Neutrophil (primary cell): Measurements from ENCODE around the gene ERI2.

Source experiments
- H3K27ac ChIP-seq: fragments of 200-600 bp; sonication (generic); 2 replicates; pipeline ENCODE4 v1.5.1; 2016; ENCODE audit warnings: mild to moderate bottlenecking, moderate library complexity
- H3K27me3 ChIP-seq: fragments of 200-600 bp; sonication (generic); 2 replicates; pipeline ENCODE4 v1.6.0; 2016; ENCODE audit warnings: mild to moderate bottlenecking
- H3K36me3 ChIP-seq: fragments of 200-600 bp; sonication (generic); 2 replicates; pipeline ENCODE4 v1.5.1; 2017
- H3K4me1 ChIP-seq, 2 experiments: fragments of 200-600 bp in 1 of 2; sonication (generic) in 1 of 2; 1 replicate in 1 of 2; 2 replicates in 1 of 2; pipeline versions ENCODE4 v1.5.1 to v1.6.1; 2013 to 2016; ENCODE audit warnings: low read depth in 1 of 2, low read length in 1 of 2, mild to moderate bottlenecking in 1 of 2, moderate library complexity in 1 of 2; ENCODE audit not compliant: control insufficient read depth in 1 of 2, insufficient read depth in 1 of 2
- H3K4me3 ChIP-seq, 2 experiments: fragments of 200-600 bp in 1 of 2; sonication (generic) in 1 of 2; 1 replicate in 1 of 2; 2 replicates in 1 of 2; pipeline ENCODE4 v1.5.1; 2013 to 2016; ENCODE audit warnings: low read depth in 1 of 2, low read length in 1 of 2, mild to moderate bottlenecking in 1 of 2, moderate library complexity in 1 of 2
- H3K9me3 ChIP-seq: fragments of 200-600 bp; sonication (generic); 2 replicates; pipeline ENCODE4 v1.5.1; 2016
- TF ChIP-seq, protein P1 (sequence below): fragments of 200-600 bp; sonication (generic); IDR thresholded peaks from 2 replicates; pipeline ENCODE4 v1.5.1; 2016; ENCODE audit warnings: antibody characterized with exemption

ERI2 gene

DNA sequence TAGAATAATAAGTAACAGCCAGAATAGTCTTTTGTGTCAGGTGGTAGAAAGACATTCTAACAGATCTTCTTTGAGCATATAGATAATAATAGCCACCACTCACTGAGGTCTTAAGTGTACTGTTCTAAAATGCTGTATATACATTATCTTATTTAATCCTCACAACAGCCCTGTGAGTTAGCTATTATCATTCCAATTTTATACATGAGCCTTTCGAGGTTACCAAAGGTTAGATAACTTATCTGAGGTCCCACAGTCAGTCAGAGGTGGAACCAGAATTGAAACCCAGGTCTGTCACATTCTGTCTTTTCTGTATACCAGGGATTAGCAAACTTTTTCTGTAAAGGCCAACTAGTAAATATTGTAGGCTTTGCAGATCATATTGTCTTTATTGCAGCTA, 23.3 kb upstream of the ERI2 start:
- H3K27me3 ChIP-seq, result no peaks in the 10 kb centered on the region
- TF ChIP-seq, protein P1, sequence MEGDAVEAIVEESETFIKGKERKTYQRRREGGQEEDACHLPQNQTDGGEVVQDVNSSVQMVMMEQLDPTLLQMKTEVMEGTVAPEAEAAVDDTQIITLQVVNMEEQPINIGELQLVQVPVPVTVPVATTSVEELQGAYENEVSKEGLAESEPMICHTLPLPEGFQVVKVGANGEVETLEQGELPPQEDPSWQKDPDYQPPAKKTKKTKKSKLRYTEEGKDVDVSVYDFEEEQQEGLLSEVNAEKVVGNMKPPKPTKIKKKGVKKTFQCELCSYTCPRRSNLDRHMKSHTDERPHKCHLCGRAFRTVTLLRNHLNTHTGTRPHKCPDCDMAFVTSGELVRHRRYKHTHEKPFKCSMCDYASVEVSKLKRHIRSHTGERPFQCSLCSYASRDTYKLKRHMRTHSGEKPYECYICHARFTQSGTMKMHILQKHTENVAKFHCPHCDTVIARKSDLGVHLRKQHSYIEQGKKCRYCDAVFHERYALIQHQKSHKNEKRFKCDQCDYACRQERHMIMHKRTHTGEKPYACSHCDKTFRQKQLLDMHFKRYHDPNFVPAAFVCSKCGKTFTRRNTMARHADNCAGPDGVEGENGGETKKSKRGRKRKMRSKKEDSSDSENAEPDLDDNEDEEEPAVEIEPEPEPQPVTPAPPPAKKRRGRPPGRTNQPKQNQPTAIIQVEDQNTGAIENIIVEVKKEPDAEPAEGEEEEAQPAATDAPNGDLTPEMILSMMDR, result no peak
- H3K4me3 ChIP-seq, result no peak overlapping the region
- H3K9me3 ChIP-seq, result no peaks in the 10 kb centered on the region
- no peaks in the 10 kb centered on the region for H3K4me1 ChIP-seq
- no peak overlapping the region for H3K27ac ChIP-seq
- peaks cover 35% of the 10 kb centered on the region for H3K36me3 ChIP-seq

DNA sequence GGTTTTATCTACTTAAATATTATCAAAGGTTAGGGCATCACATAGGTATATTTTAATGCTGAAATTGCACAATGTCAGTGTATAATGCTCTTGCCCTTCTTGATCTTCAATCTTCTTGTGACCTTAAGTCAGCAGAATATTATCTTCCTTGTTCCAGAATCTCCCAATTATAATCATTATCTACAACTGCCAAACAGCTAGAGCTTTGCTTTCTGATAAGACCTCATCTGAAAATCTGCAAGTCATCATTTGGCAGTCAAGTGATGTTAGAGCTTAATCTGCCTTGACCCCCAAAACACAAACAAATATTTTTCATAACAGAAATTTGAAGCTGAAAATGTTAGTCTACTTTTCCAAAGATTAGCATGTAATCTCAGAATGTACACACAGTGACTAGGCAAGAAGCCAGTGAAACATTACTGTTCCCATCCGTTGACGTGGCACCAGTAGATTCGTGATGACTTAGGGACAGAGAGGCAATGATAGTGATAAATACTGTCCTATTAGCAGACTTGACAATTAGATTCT, 19.8 kb upstream of the ERI2 start:
- Histone ChIP-seq H3K4me3 (no peak overlapping the region), H3K27ac (no peak overlapping the region), H3K36me3 (peaks cover 32% of the 10 kb centered on the region), H3K4me1 (peaks cover 5 to 7% of the 10 kb centered on the region in 2 experiments), H3K27me3 (no peaks in the 10 kb centered on the region), H3K9me3 (no peaks in the 10 kb centered on the region)
- TF ChIP-seq, protein P1, result no peak

DNA sequence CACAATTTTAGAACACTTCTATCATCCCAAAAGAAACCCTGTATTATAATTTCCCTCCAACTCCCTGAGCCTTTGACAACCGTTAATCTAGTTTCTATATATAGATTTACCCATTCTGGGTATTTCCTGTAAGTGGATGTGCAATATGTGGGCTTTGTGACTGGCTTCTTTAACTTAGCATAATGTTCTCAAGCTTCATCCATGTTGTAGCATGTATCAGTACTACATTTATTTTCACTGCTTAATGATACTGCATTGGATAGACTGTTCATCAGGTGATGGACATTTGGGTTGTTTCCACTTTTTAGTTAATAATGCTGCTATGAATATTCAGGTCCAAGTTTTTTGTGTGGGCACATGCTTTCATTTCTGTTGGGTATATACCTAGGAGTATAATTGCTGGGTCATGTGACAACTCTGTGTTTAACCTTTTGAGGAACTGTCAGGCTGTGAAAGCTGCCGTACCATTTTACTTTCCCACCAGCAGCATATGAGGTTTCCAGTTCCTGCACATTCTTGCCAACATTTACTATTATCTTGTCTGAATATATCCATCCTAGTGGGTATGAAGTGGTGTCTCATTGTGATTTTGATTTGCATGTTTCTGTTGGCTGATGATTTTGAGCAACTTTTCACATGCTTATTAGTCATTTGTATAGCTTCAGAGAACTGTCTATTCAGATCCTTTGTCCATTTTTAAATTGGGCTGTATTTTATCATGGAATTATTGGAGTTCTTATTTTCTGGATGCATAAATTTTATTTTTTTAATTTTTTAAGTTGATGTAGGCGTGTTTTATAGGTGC, 16.5 kb upstream of the ERI2 start:
- TF ChIP-seq, protein P1, result no peak
- Histone ChIP-seq H3K4me3 (no peak overlapping the region), H3K27me3 (no peaks in the 10 kb centered on the region), H3K4me1 (peaks cover 9 to 13% of the 10 kb centered on the region in 2 experiments), H3K36me3 (peaks cover 22% of the 10 kb centered on the region), H3K9me3 (no peaks in the 10 kb centered on the region), H3K27ac (no peak overlapping the region)

DNA sequence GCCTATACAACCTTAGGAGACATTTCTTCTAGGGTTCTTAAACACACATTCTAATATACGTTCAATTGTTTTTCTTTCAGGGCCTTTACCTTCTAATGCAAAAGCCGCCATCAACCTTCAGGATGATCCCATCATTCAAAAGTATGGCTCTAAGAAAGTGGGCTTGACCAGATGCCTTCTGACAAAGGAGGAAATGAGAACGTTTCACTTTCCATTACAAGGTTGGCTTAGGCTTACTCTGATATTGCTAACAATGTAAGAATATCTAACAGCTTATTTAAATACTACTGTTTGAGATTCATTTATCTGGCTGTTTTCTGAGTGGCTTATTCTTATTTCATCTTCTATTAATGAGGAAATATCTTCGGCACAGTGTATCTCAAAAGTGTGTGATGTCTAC, 15.4 kb upstream of the ERI2 start:
- H3K27ac ChIP-seq, result no peak overlapping the region
- H3K4me3 ChIP-seq, result no peak overlapping the region
- peaks cover 23% of the 10 kb centered on the region for H3K36me3 ChIP-seq
- TF ChIP-seq, protein P1, result no peak
- no peaks in the 10 kb centered on the region for H3K9me3 ChIP-seq
- peaks cover 9 to 13% of the 10 kb centered on the region in 2 experiments for H3K4me1 ChIP-seq
- no peaks in the 10 kb centered on the region for H3K27me3 ChIP-seq

DNA sequence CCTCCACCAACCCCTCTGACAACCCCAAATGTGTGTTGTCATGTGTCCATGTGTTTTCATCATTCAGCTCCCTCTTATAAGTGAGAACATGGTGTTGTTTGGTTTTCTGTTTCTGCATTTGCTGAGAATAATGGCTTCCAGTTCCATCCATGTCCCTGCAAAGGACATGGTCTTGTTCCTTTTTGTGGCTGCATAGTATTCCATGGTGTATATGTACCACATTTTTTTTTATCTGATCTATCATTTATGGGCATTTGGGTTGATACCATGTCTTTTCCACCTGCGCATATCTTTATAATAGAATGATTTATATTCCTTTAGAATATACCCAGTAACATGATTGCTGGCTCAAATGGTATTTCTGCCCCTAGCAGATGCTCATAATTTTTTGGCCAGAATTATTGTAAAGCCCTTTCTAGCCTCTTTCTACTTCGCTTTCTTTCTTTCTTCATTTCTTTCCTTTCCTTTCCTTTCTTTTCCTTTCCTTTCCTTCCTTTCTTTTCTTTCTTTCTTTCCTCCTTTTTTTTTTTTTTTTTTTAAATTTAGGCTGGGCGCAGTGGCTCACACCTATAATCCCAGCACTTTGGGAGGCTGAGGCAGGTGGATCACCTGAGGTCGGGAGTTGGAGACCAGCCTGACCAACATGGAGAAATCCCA, 12.8 kb upstream of the ERI2 start:
- Histone ChIP-seq H3K36me3 (peaks cover 28% of the 10 kb centered on the region), H3K27me3 (no peaks in the 10 kb centered on the region), H3K27ac (no peak overlapping the region), H3K9me3 (no peaks in the 10 kb centered on the region), H3K4me1 (peaks cover 9 to 13% of the 10 kb centered on the region in 2 experiments), H3K4me3 (no peak overlapping the region)
- TF ChIP-seq, protein P1, result no peak
